Ammon's horn (tissue), 1 donor: ENCODE results near the gene CD300LB.
"Not testable (repeated sequence)": the region's sequence is repeated elsewhere in the genome, so short reads cannot be mapped to it uniquely, and the experiment has no call there.

Experiments used
- DNase-seq: peaks from one replicate; pipeline ENCODE4 v3.0.0-alpha.2; 2016; ENCODE audit warnings: low spot score

CD300LB gene

DNA sequence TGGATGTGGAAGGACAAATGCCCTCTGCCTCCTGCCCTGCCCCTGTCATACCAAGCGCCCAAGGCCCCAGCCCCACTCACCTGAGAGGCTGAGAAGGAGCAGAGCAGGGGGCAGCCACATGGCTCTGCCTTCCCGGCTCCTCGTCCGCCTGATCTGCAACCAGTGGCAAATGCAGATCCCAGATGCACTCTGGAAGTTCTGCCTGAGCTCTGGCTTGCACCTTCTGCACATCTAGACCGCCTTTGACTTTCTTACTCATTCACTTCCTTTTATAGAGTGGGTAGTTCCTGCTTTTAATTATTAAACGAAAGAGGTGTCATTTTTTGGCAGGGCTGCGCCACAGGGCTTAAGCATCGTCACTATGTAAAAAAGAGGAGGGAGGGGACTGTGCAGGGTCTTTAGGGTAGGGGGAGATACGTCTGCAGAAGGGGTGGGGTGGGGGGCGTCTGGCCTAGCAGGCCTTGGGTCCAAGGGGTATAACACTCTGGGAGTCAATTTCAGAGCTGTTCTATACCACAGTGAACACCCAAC is at the start of gene CD300LB:
CD300LB (minus strand) TSS at position 245 of the 531 bp plus-strand sequence; CDS start at position 120, 125 bp downstream.
- DNase-seq: no peak

GRCh38 chr17:74579900-74580299 is 48.6 kb upstream of the CD300LB start:
- DNase-seq: no peak

DNA sequence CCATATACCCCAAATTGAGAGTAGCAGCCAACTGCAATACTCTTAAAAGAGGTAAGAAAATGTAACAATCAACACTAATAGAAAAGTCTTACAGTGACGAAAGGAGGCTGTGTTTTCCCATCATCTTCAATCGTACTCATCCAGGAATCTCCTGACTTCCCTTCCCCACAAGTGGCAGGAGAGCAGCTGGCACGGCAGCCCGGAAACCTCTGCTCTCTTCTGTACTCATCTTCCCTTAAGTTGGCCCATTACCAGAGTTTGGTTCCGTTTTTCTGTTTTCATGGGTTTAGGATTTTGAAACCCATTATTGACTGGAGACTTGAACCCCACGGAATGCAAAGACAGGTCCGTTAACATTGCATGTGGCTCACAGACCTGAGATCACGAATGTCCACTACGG is 47.7 kb upstream of the CD300LB start:
- no peak for DNase-seq

GRCh38 chr17:74574489-74575142 is 43.3 kb upstream of the CD300LB start:
- no peak for DNase-seq

GRCh38 chr17:74573635-74574034 is 42.4 kb upstream of the CD300LB start:
- DNase-seq: not testable (repeated sequence)

GRCh38 chr17:74573169-74573568 is 41.9 kb upstream of the CD300LB start:
- no peak for DNase-seq

DNA sequence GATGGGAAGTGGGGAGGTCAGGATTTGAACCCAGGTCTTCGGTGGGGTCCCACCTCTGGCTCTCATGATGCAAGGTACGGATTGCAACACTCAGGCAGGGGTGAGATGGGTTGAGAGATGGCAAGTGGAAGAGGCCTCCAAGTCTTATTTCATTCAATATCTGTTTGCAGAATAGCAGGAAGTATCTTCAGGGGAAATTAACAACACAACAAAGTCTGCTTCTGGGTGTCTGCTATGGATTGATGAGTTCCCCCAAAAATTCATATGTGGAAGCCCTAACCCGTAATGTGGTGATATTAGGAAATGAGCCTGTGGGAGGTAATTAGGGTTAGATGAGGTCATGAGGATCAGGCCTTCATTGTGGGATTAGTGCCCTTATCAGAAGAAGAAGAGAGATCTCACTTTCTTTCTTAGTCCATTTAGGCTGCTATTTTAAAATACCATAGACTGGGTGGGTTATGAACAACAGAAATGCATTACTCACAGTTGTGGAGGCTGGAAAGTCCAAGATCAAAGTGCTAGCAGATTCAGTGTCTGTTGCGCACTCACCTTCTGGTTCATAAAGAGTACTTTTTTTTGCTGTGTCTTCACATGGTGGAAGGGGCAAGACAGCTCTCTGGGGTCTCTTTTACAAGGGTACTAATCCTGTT is 40.5 kb upstream of the CD300LB start:
- DNase-seq: no peak

- peak; percentile 84 for DNase-seq
These were observed 38.0 kb upstream of the CD300LB start for GRCh38 chr17:74569020-74570003.

DNA sequence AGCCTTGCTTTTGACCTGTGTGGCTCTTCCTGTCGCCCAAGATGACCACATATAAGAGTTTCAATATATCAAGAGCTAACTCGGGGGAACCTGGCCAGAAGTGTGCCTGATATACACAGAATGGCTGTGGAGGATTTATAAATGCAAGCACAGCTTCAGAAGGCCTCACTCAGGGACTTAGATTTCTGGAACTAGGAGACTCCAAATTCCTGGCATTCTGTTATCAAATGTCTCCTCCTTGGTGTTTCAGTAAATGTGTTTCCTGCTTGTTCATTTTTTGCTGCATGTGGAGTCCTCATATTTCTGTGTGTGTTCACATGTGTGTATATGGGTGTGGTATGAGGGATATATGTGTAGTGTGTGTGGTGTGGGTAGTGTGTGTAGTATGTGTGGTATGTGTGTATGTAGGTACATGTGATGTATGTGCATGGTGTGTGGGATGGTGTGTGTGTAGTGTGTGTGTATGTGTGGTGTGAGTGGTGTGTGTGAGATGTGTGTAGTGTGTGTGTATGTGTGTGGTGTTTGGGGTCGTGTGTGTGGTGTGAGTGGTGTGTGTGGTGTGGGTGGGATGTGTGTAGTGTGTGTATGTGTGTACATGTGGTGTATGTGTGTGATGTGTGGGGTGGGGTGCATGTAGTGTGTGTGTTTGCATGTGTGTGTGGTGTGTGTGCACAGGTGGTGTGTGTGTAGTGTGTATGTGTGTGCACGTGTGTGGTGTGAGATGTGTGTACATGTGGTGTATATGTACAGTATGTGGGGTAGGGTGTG is 37.0 kb upstream of the CD300LB start:
- DNase-seq: no peak

- DNase-seq: peak; percentile 70
These were observed 36.1 kb upstream of the CD300LB start, which contains the start of gene CD300H for GRCh38 chr17:74567397-74567796. Gene CD300H (minus strand): TSS chr17:74567509.

GRCh38 chr17:74566132-74566753 is 35.0 kb upstream of the CD300LB start:
- DNase-seq: peak; percentile 54

- no peak for DNase-seq
These were observed 33.9 kb upstream of the CD300LB start for GRCh38 chr17:74565126-74565525.

- no peak for DNase-seq
These were observed 32.1 kb upstream of the CD300LB start for GRCh38 chr17:74563358-74563757.

DNA sequence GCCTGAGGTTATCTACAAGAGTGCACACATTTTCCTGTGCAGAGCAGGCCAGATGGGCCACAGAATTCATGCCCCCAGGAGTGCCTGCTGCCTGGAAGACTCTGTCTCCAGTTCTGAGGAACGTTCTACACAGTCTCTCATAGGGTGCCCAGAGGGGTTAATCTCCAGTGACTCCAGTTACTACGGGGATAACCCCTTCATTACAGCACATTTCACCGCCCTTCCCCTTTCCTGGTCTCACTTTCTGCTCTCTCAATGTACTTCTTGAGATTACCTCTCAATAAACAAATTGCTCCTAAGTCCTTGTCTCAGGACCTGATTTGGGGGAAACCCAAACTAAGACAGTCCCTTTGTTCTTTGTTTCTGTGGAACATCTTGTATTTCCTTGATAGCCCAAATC is 30.3 kb upstream of the CD300LB start:
- no peak for DNase-seq

GRCh38 chr17:74558882-74559519 is 27.7 kb upstream of the CD300LB start:
- DNase-seq: no peak

GRCh38 chr17:74558402-74558801 is 27.1 kb upstream of the CD300LB start:
- DNase-seq: not testable (repeated sequence)

DNA sequence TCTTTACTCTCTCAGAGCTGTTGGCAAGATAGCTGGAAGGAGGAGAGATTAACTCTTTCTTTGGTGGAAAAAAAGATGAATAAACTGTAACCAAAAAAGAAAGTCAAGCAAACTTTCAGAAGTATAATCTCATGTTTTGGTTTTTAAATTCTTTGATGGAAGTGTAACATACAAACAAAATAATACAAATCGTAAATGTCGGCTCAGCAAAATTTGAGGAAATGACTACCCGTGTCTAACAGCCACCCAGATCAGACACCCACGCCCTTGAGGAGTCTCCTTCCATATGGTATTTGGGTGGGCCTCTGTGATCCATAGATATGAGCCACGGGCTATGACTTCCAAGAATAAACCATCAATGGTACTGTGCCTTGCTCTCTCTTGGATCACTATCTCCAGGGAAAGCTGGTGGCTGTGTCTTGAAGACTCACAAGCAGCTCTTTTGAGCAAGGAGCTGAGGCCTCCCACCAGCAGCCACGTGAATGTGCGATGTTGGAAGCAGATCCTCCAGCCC is 24.2 kb upstream of the CD300LB start:
- no peak for DNase-seq

GRCh38 chr17:74554909-74555308 is 23.6 kb upstream of the CD300LB start:
- no peak for DNase-seq

- DNase-seq: no peak
These were observed 20.8 kb upstream of the CD300LB start for GRCh38 chr17:74552037-74552436.

DNA sequence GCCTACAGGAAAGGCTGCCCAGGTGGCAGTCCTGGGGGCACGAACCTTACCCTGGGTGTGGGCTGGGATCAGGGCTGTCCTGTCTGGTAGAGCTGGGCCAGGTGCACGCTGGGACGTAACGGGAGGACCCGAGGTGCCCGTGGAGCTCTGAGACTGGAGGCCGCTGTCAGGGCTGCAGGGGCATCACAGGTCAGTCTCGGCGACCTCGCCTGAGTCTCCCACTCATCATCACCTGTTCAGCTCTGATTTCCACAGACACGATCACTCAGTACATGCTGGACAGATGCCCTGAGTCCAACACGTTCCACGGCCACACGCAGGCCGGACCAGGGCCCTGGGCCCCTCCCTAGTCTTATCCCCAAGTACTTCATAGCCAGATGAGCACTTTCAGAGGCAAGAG is 19.3 kb upstream of the CD300LB start:
- DNase-seq: no peak
